Measurements from ENCODE around the gene NKAIN2. TPM values are rescaled to one million over a fixed set of nuclear protein-coding genes. Genes with fewer than 3 reads are reported as not detected.
"Not testable (repeated sequence)": the region's sequence is repeated elsewhere in the genome, so short reads cannot be mapped to it uniquely, and the experiment has no call there.

Gene NKAIN2
- total RNA-seq, 6 experiments from 2014 or later, result not detected

- Mint-ChIP-seq H3K9me3 (peaks cover 30% of the 10 kb centered on the region), H3K4me3 (no peak overlapping the region), H3K27ac (no peak overlapping the region), H3K4me1 (ENCODE audit: low read depth) (no peaks in the 10 kb centered on the region), H3K27me3 (ENCODE audit: insufficient read depth) (no peaks in the 10 kb centered on the region), H3K36me3 (ENCODE audit: low read depth) (no peaks in the 10 kb centered on the region)
- no peak for DNase-seq
- TF ChIP-seq, protein P1, sequence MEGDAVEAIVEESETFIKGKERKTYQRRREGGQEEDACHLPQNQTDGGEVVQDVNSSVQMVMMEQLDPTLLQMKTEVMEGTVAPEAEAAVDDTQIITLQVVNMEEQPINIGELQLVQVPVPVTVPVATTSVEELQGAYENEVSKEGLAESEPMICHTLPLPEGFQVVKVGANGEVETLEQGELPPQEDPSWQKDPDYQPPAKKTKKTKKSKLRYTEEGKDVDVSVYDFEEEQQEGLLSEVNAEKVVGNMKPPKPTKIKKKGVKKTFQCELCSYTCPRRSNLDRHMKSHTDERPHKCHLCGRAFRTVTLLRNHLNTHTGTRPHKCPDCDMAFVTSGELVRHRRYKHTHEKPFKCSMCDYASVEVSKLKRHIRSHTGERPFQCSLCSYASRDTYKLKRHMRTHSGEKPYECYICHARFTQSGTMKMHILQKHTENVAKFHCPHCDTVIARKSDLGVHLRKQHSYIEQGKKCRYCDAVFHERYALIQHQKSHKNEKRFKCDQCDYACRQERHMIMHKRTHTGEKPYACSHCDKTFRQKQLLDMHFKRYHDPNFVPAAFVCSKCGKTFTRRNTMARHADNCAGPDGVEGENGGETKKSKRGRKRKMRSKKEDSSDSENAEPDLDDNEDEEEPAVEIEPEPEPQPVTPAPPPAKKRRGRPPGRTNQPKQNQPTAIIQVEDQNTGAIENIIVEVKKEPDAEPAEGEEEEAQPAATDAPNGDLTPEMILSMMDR (IDR thresholded peaks at IDR 0.05), result no peak
Measured at GRCh38 chr6:123972600-123973294, 169.1 kb downstream of the NKAIN2 start.

DNA sequence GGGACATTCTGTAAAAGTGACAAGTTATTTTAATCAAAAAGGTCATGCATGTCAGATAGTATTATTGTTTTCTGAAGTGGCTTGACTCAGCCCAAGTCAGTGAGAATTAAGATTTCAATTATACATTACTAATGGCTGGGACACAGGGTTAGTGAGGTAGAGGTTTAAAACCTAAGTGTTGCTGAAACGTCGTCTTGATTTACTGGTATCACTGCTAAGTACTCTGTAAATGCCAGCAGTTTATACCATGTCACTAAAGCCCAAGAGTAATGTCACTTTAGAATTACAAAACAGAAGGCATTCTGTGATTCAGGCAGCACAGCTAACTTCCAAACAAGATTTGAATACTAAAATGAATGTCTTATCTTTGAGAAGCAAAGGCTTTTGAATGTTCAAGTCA lies 176.6 kb downstream of the NKAIN2 start:
- H3K27ac Mint-ChIP-seq, result no peak overlapping the region
- TF ChIP-seq, protein P1 (IDR thresholded peaks at IDR 0.05), result no peak
- H3K36me3 Mint-ChIP-seq (ENCODE audit: low read depth), result no peaks in the 10 kb centered on the region
- no peak overlapping the region for H3K4me3 Mint-ChIP-seq
- no peaks in the 10 kb centered on the region for H3K4me1 Mint-ChIP-seq (ENCODE audit: low read depth)
- DNase-seq, result no peak
- H3K27me3 Mint-ChIP-seq (ENCODE audit: insufficient read depth), result no peaks in the 10 kb centered on the region
- H3K9me3 Mint-ChIP-seq, result peaks cover 38% of the 10 kb centered on the region

- DNase-seq, result no peak
- TF ChIP-seq, protein P1 (IDR thresholded peaks at IDR 0.05), result no peak
- H3K4me3 Mint-ChIP-seq, result no peak overlapping the region
- no peaks in the 10 kb centered on the region for H3K4me1 Mint-ChIP-seq (ENCODE audit: low read depth)
- no peaks in the 10 kb centered on the region for H3K27me3 Mint-ChIP-seq (ENCODE audit: insufficient read depth)
- no peak overlapping the region for H3K27ac Mint-ChIP-seq
- H3K9me3 Mint-ChIP-seq, result peaks cover 38% of the 10 kb centered on the region
- H3K36me3 Mint-ChIP-seq (ENCODE audit: low read depth), result peaks cover 3% of the 10 kb centered on the region; the same call in 1 of the 2 replicates
Measured at GRCh38 chr6:123986938-123987337, 183.3 kb downstream of the NKAIN2 start.

GRCh38 chr6:123989918-123990317 lies 186.3 kb downstream of the NKAIN2 start:
- H3K4me1 Mint-ChIP-seq (ENCODE audit: low read depth); H3K27ac Mint-ChIP-seq; H3K4me3 Mint-ChIP-seq; DNase-seq; H3K36me3 Mint-ChIP-seq (ENCODE audit: low read depth); H3K27me3 Mint-ChIP-seq (ENCODE audit: insufficient read depth): not testable (repeated sequence)
- peaks cover 34% of the 10 kb centered on the region for H3K9me3 Mint-ChIP-seq

DNA sequence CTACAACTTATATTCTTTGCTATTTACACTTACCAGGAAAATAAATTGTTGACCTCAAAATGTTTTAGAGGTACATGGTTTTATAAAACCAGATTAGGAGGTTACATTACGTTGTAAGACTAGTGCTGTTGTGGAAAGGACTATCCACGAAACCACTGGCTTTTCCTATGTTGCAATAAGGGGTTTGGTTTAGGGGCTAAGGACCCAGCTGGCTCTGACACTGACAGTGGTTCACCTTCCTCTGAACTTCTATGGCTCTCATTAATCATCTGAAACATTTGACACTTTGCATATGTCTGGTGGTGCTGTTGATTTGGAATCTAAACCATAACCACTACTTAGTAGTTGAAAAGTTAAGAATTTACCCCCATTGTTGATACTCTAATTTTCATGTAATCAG lies 186.7 kb downstream of the NKAIN2 start:
- Mint-ChIP-seq H3K27ac (no peak overlapping the region), H3K36me3 (ENCODE audit: low read depth) (peaks cover 3% of the 10 kb centered on the region; the same call in 1 of the 2 replicates), H3K9me3 (peaks cover 33% of the 10 kb centered on the region), H3K27me3 (ENCODE audit: insufficient read depth) (no peaks in the 10 kb centered on the region), H3K4me3 (no peak overlapping the region), H3K4me1 (ENCODE audit: low read depth) (no peaks in the 10 kb centered on the region)
- TF ChIP-seq, protein P1 (IDR thresholded peaks at IDR 0.05), result no peak
- no peak for DNase-seq

- H3K4me1 Mint-ChIP-seq (ENCODE audit: low read depth), result no peaks in the 10 kb centered on the region
- no peaks in the 10 kb centered on the region for H3K27me3 Mint-ChIP-seq (ENCODE audit: insufficient read depth)
- TF ChIP-seq, protein P1 (IDR thresholded peaks at IDR 0.05), result no peak
- no peak for DNase-seq
- H3K36me3 Mint-ChIP-seq (ENCODE audit: low read depth), result peaks cover 3% of the 10 kb centered on the region; the same call in 1 of the 2 replicates
- H3K4me3 Mint-ChIP-seq, result no peak overlapping the region
- H3K9me3 Mint-ChIP-seq, result peaks cover 23% of the 10 kb centered on the region
- H3K27ac Mint-ChIP-seq, result no peak overlapping the region
Measured at GRCh38 chr6:123994168-123994567, 190.5 kb downstream of the NKAIN2 start.
